Measurements from ENCODE around the gene FBXL12.
"Not testable (repeated sequence)": the region's sequence is repeated elsewhere in the genome, so short reads cannot be mapped to it uniquely, and the experiment has no call there.

The FBXL12 gene

DNA sequence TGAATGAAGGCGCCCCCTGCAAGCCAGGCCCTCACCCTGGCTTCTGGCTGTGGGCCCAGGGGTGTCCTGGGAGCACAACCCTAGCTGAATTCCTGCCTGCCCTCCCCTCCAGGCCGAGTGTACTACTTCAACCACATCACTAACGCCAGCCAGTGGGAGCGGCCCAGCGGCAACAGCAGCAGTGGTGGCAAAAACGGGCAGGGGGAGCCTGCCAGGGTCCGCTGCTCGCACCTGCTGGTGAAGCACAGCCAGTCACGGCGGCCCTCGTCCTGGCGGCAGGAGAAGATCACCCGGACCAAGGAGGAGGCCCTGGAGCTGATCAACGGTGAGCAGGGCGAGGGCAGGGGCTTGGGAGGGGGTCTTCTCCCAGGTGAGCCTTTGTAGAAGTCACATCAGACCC lies 19.4 kb upstream of the FBXL12 start:
- DNase-seq (ENCODE audit: low read depth in 2 of 2): no peak

DNA sequence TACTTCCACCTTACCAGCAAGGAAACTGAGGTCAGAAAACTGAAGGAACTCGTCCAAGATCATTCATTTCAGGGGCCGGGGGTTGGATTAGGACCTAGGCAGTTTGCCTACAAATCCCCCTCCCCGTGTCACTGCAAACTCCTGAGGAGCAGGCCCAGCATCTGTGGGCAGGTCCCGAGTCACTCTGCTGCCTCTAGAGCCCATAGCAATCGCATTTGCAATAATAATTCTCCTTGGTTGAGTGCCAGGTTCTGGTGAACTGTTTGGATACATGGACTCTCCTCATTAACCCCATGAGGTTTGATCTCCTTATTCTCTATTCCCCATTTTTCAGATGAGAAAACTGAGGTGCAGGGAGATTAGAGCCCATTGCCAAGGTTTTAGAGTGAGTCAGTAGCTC lies 17.1 kb upstream of the FBXL12 start:
- DNase-seq (ENCODE audit: low read depth in 2 of 2): no peak

- no peak for DNase-seq (ENCODE audit: low read depth in 2 of 2)
Observed at GRCh38 chr19:9835507-9835949, 16.6 kb upstream of the FBXL12 start.

- DNase-seq (ENCODE audit: low read depth in 2 of 2): peak; percentile 98
Observed at GRCh38 chr19:9834726-9835506, 16.0 kb upstream of the FBXL12 start, which contains the start of gene PIN1. Gene PIN1, plus strand, starts transcription at chr19:9835318. Its CDS starts 27 bp downstream, at chr19:9835345.

DNA sequence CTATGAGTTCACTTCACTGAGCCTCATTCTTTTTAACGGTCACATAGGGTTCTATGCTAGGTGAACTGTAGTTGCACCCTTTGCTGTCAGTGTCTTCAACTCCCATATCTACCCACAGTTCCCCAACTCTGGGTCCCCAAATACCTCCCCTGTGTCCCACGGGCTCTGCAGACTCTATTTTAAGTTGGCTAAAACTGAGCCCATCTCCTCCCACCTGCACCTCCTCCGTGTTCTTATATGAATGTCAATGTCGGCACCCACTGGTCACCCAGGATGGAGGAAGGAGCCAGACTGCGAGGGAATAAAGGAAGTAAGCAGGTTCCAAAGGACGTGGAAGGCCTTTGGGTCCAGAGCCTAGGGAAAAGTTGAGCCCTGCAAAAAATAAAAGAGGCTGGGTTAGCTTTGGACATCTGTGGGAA lies 15.4 kb upstream of the FBXL12 start:
- DNase-seq (ENCODE audit: low read depth in 2 of 2): no peak

DNA sequence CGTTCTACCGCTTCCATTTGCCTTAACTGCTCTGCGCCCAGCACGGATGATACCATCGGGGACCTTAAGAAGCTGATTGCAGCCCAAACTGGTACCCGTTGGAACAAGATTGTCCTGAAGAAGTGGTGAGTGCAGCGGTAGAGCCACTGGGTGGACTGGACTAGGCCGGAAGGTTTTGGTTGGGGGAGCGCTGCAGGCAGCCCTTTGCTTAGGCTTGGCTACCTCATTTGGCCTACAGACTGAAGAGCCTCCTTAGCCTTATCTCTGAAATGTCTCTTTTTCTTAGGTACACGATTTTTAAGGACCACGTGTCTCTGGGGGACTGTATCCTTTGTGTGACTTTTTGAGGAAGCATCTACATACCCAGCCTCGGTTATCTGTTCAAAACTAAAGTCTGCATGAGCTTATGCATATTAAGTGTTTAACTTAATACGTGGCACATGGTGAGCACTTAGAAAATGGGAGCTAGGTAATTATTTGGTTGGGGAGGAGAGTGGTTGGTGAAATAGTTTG lies 9.7 kb upstream of the FBXL12 start:
- no peak for DNase-seq (ENCODE audit: low read depth in 2 of 2)

GRCh38 chr19:9827289-9828238 lies 8.7 kb upstream of the FBXL12 start, which contains the start of gene UBL5:
Gene UBL5, plus strand, starts transcription at chr19:9827918. Its CDS starts 420 bp downstream, at chr19:9828338.
- peak; percentile 82 to 84 for DNase-seq (ENCODE audit: low read depth in 2 of 2)

DNA sequence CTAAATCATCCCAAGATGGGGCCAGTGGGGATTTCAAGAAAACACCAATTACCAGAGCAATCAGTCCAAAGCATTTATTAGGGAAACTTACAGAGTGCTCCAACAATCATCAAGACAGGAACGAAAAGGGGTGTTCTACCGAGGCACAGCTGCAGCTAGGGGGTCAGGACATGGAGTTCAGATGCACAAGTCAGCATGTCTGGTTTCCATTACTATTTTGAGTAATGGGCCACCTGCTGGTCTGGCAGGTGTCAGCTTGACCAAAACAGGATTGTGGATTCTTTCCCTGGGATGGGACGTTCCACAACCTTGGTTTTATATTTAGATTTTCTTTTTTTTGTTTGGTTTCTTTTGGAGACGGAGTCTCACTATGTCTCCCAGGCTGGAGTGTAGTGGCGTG lies 4.9 kb upstream of the FBXL12 start:
- DNase-seq (ENCODE audit: low read depth in 2 of 2): no peak

GRCh38 chr19:9820034-9820433 lies 1.2 kb upstream of the FBXL12 start:
- DNase-seq (ENCODE audit: low read depth in 2 of 2): not testable (repeated sequence)

DNA sequence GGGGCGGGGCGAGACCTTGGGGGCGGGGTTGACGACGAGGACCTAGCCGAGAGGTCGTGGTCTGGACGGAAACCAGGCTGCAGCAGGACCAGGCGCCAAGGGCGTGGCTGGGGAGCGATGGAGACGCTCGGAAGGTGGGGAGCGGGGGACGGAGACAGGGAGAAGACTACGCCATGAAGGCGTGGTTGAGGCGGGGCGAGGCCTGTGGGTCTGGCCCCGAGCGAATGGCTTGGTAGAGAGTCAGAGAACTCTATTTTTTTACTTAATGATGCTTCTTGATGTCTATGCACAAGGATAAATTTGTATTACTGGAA lies 674 bp upstream of the FBXL12 start:
- DNase-seq (ENCODE audit: low read depth in 2 of 2): no peak

GRCh38 chr19:9818175-9818733 lies 625 bp downstream of the FBXL12 start:
- no peak for DNase-seq (ENCODE audit: low read depth in 2 of 2)

GRCh38 chr19:9811139-9811538 lies 7.7 kb downstream of the FBXL12 start:
- DNase-seq (ENCODE audit: low read depth in 2 of 2): no peak

DNA sequence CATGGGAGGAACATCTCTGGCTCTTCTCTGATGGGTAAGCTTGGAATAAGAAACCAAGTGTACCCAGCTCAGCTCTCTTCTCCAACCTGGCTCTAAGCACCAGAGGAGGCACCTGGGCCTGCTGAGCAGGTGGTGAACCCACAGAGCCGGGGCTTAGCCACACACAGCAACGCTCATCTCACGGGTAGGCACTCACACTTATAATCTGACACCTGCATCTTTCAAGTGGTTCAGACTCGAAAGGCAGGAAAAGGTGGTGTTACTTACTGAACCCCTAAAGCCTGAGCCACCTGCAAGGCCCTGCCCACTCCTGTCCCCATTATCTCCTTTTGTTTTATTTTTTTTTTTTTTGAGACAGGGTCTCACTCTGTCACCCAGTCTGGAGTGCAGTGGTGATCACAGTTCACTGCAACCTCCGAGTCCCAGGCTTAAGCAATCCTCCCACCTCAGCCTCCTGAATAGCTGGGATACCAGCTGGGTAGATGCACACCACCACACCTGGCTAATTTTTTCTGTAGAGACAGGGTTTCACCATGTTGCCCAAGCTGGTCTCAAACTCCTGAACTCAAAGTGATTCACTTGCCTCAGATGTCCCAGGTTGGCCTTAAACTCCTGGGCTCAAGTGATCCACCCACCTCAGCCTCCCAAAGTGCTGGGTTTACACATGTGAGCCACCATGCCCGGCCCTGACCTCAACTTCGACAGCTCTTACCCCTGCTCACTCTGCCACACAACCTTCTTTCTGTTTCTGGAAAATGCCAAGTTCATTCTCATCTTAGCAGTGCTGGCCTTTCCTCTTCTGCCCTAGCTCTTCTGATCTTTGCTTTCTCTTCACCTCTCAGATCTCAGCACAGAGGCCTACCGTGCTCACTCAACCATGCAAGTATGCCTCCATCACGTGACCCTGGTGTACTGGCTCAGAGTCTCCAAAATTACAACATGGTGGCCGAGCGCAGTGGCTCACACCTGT lies 9.7 kb downstream of the FBXL12 start:
- DNase-seq (ENCODE audit: low read depth in 2 of 2): no peak

GRCh38 chr19:9806803-9807202 lies 12.1 kb downstream of the FBXL12 start:
- DNase-seq (ENCODE audit: low read depth in 2 of 2): no peak

GRCh38 chr19:9801976-9802375 lies 16.9 kb downstream of the FBXL12 start:
- DNase-seq (ENCODE audit: low read depth in 2 of 2): no peak

GRCh38 chr19:9799162-9799561 lies 19.7 kb downstream of the FBXL12 start:
- DNase-seq (ENCODE audit: low read depth in 2 of 2): no peak

DNA sequence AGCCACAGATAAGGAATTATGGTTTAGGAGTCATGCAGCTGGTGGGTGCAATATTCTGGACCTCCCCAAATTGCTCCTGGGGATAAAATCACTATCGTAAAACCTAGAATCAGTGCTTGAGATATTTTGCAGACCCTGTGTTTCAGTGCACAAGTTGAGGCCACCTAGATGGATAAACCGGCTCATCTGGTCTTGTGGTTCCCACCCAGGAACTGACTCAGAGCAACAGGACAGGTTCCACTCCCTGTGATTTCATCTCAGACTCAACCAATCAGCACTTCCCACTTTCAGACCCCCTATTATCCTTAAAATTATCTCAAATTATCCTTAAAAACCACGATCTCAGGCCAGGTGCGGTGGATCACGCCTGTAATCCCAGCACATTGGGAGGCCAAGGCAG lies 21.0 kb downstream of the FBXL12 start:
- no peak for DNase-seq (ENCODE audit: low read depth in 2 of 2)

- DNase-seq (ENCODE audit: low read depth in 2 of 2): peak; percentile 72 to 75
Observed at GRCh38 chr19:9796113-9796773, 22.6 kb downstream of the FBXL12 start.

DNA sequence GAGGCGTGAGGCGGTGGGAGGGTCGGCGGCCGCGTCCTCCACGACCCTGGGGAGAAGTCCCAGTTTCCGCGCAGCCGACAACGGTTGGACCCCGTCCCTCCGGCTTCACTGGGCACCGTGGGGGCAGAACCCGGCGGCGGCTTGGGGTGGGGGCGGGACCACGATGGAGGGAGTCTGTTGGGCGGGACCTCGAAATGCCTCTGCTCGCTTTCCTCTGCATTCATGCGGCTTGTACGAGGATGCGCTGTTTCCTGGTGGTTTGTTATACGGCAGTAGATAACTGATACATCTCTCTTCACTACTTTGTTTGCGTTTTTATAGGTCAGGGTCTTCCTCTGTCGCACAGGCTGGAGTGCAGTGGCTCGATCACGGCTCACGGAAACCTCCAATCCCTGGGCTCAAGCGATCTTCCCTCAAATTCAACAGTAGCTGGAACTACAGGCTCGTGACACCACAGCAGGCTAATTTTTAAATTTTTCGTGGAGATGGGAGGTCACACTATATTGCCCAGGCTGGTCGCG lies 25.7 kb downstream of the FBXL12 start:
- peak; percentile 34 to 36 for DNase-seq (ENCODE audit: low read depth in 2 of 2)
